ENCODE measurements around the gene ATG3. TPM values are rescaled to one million over a fixed set of nuclear protein-coding genes. Genes with fewer than 3 reads are reported as not detected.

Gene ATG3
- total and polyA plus RNA-seq, 5 donors from 2014 or later = 52.4 to 123 (median 86.1) TPM

- Histone ChIP-seq H3K27ac (ENCODE audit: insufficient read depth, low read length, poor library complexity, severe bottlenecking) (no peak overlapping the region), H3K27me3 (ENCODE audit: control insufficient read depth, insufficient read depth, low read length) (no peaks in the 10 kb centered on the region), H3K4me1 (ENCODE audit: control insufficient read depth, insufficient read depth, low read length, poor library complexity, severe bottlenecking) (no peaks in the 10 kb centered on the region), H3K9me3 (ENCODE audit: control insufficient read depth in 2 of 2, low read length in 2 of 2) (no peaks in the 10 kb centered on the region), H3K36me3 (ENCODE audit: control insufficient read depth, insufficient read depth, low read length) (no peaks in the 10 kb centered on the region), H3K4me3 (ENCODE audit: low read depth, low read length) (no peak overlapping the region)
- H3K27me3 Mint-ChIP-seq = no peaks in the 10 kb centered on the region
- H3K9me3 Mint-ChIP-seq = peaks cover 0 to 6% (median 1%) of the 10 kb centered on the region in 7 donors
- H3K4me1 Mint-ChIP-seq = peaks cover 0 to 5% (median 0%) of the 10 kb centered on the region in 4 donors
- H3K36me3 Mint-ChIP-seq = peaks cover 6% of the 10 kb centered on the region
- ATAC-seq (ENCODE audit: low read depth in 2 of 2) = no peak
- DNase-seq = no peak
- peak overlapping the region in 1 of 4 donors; percentile 68 for H3K4me3 Mint-ChIP-seq
- H3K27ac Mint-ChIP-seq = peak overlapping the region in 1 of 3 donors; percentile 53
Observed at GRCh38 chr3:112508261-112508660, 53.5 kb downstream of the ATG3 start.

- ATAC-seq (ENCODE audit: low read depth in 2 of 2) = no peak
- H3K27ac ChIP-seq (ENCODE audit: insufficient read depth, low read length, poor library complexity, severe bottlenecking) = no peak overlapping the region
- no peaks in the 10 kb centered on the region for H3K4me1 ChIP-seq (ENCODE audit: control insufficient read depth, insufficient read depth, low read length, poor library complexity, severe bottlenecking)
- no peak for DNase-seq
- Mint-ChIP-seq H3K27me3 (no peaks in the 10 kb centered on the region), H3K4me1 (peaks cover 0 to 5% (median 0%) of the 10 kb centered on the region in 4 donors), H3K36me3 (no peaks in the 10 kb centered on the region), H3K27ac (peak overlapping the region in 1 of 3 donors; percentile 4), H3K4me3 (no peak overlapping the region), H3K9me3 (no peaks in the 10 kb centered on the region)
- H3K4me3 ChIP-seq (ENCODE audit: low read depth, low read length) = no peak overlapping the region
- no peaks in the 10 kb centered on the region for H3K36me3 ChIP-seq (ENCODE audit: control insufficient read depth, insufficient read depth, low read length)
- H3K9me3 ChIP-seq (ENCODE audit: control insufficient read depth in 2 of 2, low read length in 2 of 2) = no peaks in the 10 kb centered on the region
- no peaks in the 10 kb centered on the region for H3K27me3 ChIP-seq (ENCODE audit: control insufficient read depth, insufficient read depth, low read length)
Observed at GRCh38 chr3:112505907-112506306, 55.9 kb downstream of the ATG3 start.

- no peaks in the 10 kb centered on the region for H3K27me3 ChIP-seq (ENCODE audit: control insufficient read depth, insufficient read depth, low read length)
- H3K27ac ChIP-seq (ENCODE audit: insufficient read depth, low read length, poor library complexity, severe bottlenecking) = no peak overlapping the region
- Mint-ChIP-seq H3K27me3 (no peaks in the 10 kb centered on the region), H3K9me3 (no peaks in the 10 kb centered on the region), H3K4me1 (peaks cover 12 to 17% (median 15%) of the 10 kb centered on the region in 4 donors), H3K27ac (peak overlapping the region in 2 of 3 donors; percentile 21 to 37), H3K4me3 (no peak overlapping the region), H3K36me3 (no peaks in the 10 kb centered on the region)
- H3K4me3 ChIP-seq (ENCODE audit: low read depth, low read length) = no peak overlapping the region
- no peak for DNase-seq
- H3K9me3 ChIP-seq (ENCODE audit: control insufficient read depth in 2 of 2, low read length in 2 of 2) = no peaks in the 10 kb centered on the region
- no peak for ATAC-seq (ENCODE audit: low read depth in 2 of 2)
- H3K36me3 ChIP-seq (ENCODE audit: control insufficient read depth, insufficient read depth, low read length) = no peaks in the 10 kb centered on the region
- H3K4me1 ChIP-seq (ENCODE audit: control insufficient read depth, insufficient read depth, low read length, poor library complexity, severe bottlenecking) = peaks cover 7% of the 10 kb centered on the region
Observed at GRCh38 chr3:112504123-112504522, 57.6 kb downstream of the ATG3 start.

- peaks cover 17 to 22% (median 18%) of the 10 kb centered on the region in 4 donors for H3K4me1 Mint-ChIP-seq
- Histone ChIP-seq H3K4me1 (ENCODE audit: control insufficient read depth, insufficient read depth, low read length, poor library complexity, severe bottlenecking) (peaks cover 9% of the 10 kb centered on the region), H3K36me3 (ENCODE audit: control insufficient read depth, insufficient read depth, low read length) (no peaks in the 10 kb centered on the region), H3K27me3 (ENCODE audit: control insufficient read depth, insufficient read depth, low read length) (no peaks in the 10 kb centered on the region), H3K4me3 (ENCODE audit: low read depth, low read length) (no peak overlapping the region), H3K27ac (ENCODE audit: insufficient read depth, low read length, poor library complexity, severe bottlenecking) (no peak overlapping the region), H3K9me3 (ENCODE audit: control insufficient read depth in 2 of 2, low read length in 2 of 2) (no peaks in the 10 kb centered on the region)
- no peaks in the 10 kb centered on the region for H3K27me3 Mint-ChIP-seq
- H3K9me3 Mint-ChIP-seq = no peaks in the 10 kb centered on the region
- H3K36me3 Mint-ChIP-seq = no peaks in the 10 kb centered on the region
- DNase-seq (no peak), ATAC-seq (ENCODE audit: low read depth in 2 of 2) (no peak)
- peak overlapping the region in 1 of 3 donors; percentile 37 for H3K27ac Mint-ChIP-seq
- H3K4me3 Mint-ChIP-seq = no peak overlapping the region
Observed at GRCh38 chr3:112503304-112503972, 58.3 kb downstream of the ATG3 start.

GRCh38 chr3:112500621-112501020, 61.1 kb downstream of the ATG3 start:
- no peaks in the 10 kb centered on the region for H3K9me3 ChIP-seq (ENCODE audit: control insufficient read depth in 2 of 2, low read length in 2 of 2)
- no peaks in the 10 kb centered on the region for H3K9me3 Mint-ChIP-seq
- peaks cover 32 to 47% (median 37%) of the 10 kb centered on the region in 4 donors for H3K4me1 Mint-ChIP-seq
- no peaks in the 10 kb centered on the region for H3K36me3 ChIP-seq (ENCODE audit: control insufficient read depth, insufficient read depth, low read length)
- ATAC-seq (ENCODE audit: low read depth in 2 of 2) = no peak
- DNase-seq = no peak
- no peak overlapping the region for H3K4me3 Mint-ChIP-seq
- no peak overlapping the region for H3K27ac Mint-ChIP-seq
- H3K27me3 Mint-ChIP-seq = no peaks in the 10 kb centered on the region
- no peak overlapping the region for H3K27ac ChIP-seq (ENCODE audit: insufficient read depth, low read length, poor library complexity, severe bottlenecking)
- H3K27me3 ChIP-seq (ENCODE audit: control insufficient read depth, insufficient read depth, low read length) = peaks cover 2% of the 10 kb centered on the region
- H3K4me3 ChIP-seq (ENCODE audit: low read depth, low read length) = no peak overlapping the region
- H3K4me1 ChIP-seq (ENCODE audit: control insufficient read depth, insufficient read depth, low read length, poor library complexity, severe bottlenecking) = peaks cover 28% of the 10 kb centered on the region
- no peaks in the 10 kb centered on the region for H3K36me3 Mint-ChIP-seq

GRCh38 chr3:112498914-112499711, 62.6 kb downstream of the ATG3 start, which contains the start of gene BTLA:
Gene BTLA, minus strand, starts transcription at chr3:112499472. Its CDS starts 114 bp downstream, at chr3:112499358.
- Histone ChIP-seq H3K27ac (ENCODE audit: insufficient read depth, low read length, poor library complexity, severe bottlenecking) (peak within 1 kb of the TSS; percentile 36), H3K9me3 (ENCODE audit: control insufficient read depth in 2 of 2, low read length in 2 of 2) (no peaks in the 10 kb centered on the region), H3K4me3 (ENCODE audit: low read depth, low read length) (peak within 1 kb of the TSS; percentile 87), H3K36me3 (ENCODE audit: control insufficient read depth, insufficient read depth, low read length) (no peaks in the 10 kb centered on the region), H3K4me1 (ENCODE audit: control insufficient read depth, insufficient read depth, low read length, poor library complexity, severe bottlenecking) (peaks cover 28% of the 10 kb centered on the region), H3K27me3 (ENCODE audit: control insufficient read depth, insufficient read depth, low read length) (peaks cover 2% of the 10 kb centered on the region)
- DNase-seq = peak in 2 of 3 donors; percentile 29 to 66
- Mint-ChIP-seq H3K4me3 (peak within 1 kb of the TSS; percentile 89 to 97 (median 94)), H3K27me3 (no peaks in the 10 kb centered on the region), H3K9me3 (peaks cover 0 to 5% (median 0%) of the 10 kb centered on the region in 7 donors), H3K27ac (peak within 1 kb of the TSS; percentile 92 to 95 (median 95)), H3K36me3 (peaks cover 5% of the 10 kb centered on the region), H3K4me1 (peaks cover 32 to 60% (median 45%) of the 10 kb centered on the region in 4 donors)
- peak; percentile 63 to 69 for ATAC-seq (ENCODE audit: low read depth in 2 of 2)

- no peaks in the 10 kb centered on the region for H3K27me3 Mint-ChIP-seq
- peaks cover 34% of the 10 kb centered on the region for H3K4me1 ChIP-seq (ENCODE audit: control insufficient read depth, insufficient read depth, low read length, poor library complexity, severe bottlenecking)
- DNase-seq = no peak
- no peak for ATAC-seq (ENCODE audit: low read depth in 2 of 2)
- H3K9me3 Mint-ChIP-seq = peaks cover 0 to 5% (median 0%) of the 10 kb centered on the region in 7 donors
- H3K4me3 Mint-ChIP-seq = peak overlapping the region; percentile 89 to 97 (median 94)
- no peaks in the 10 kb centered on the region for H3K9me3 ChIP-seq (ENCODE audit: control insufficient read depth in 2 of 2, low read length in 2 of 2)
- peaks cover 32 to 71% (median 49%) of the 10 kb centered on the region in 4 donors for H3K4me1 Mint-ChIP-seq
- no peaks in the 10 kb centered on the region for H3K36me3 ChIP-seq (ENCODE audit: control insufficient read depth, insufficient read depth, low read length)
- peaks cover 6% of the 10 kb centered on the region for H3K36me3 Mint-ChIP-seq
- H3K27ac Mint-ChIP-seq = peak overlapping the region; percentile 92 to 95 (median 95)
- H3K27ac ChIP-seq (ENCODE audit: insufficient read depth, low read length, poor library complexity, severe bottlenecking) = no peak overlapping the region
- H3K4me3 ChIP-seq (ENCODE audit: low read depth, low read length) = peak overlapping the region; percentile 87
- peaks cover 2% of the 10 kb centered on the region for H3K27me3 ChIP-seq (ENCODE audit: control insufficient read depth, insufficient read depth, low read length)
Observed at GRCh38 chr3:112497897-112498548, 63.7 kb downstream of the ATG3 start.

All from CD4-positive, CD25-positive, alpha-beta regulatory T cell (primary cell).